DND-41 (cell line): Measurements from ENCODE around the gene UHMK1.

Experiments
- ATAC-seq: fragments of 200-7000 bp; cut with Tn5 transposase; 3 replicates; pipeline ENCODE4 v1.9.1; 2021; ENCODE audit warnings: low read depth; ENCODE audit not compliant: insufficient read depth
- DNase-seq: peaks from one replicate; pipeline ENCODE4 v3.0.0-alpha.2; 2020
- H2AFZ ChIP-seq: 2 replicates; pipeline ENCODE4 v1.6.0; 2012; ENCODE audit warnings: low read depth, low read length
- H3K27ac ChIP-seq: 2 replicates; pipeline ENCODE4 v1.5.1; 2012; ENCODE audit warnings: low read length, inconsistent platforms
- H3K27me3 ChIP-seq: fragments of 200-600 bp; sonication (generic); 2 replicates; pipeline ENCODE4 v1.6.0; 2012; ENCODE audit warnings: low read length, mild to moderate bottlenecking, inconsistent platforms; ENCODE audit not compliant: insufficient read depth, poor library complexity
- H3K36me3 ChIP-seq: 2 replicates; pipeline ENCODE4 v1.5.1; 2012; ENCODE audit warnings: low read length, inconsistent platforms; ENCODE audit not compliant: insufficient read depth
- H3K4me1 ChIP-seq: 2 replicates; pipeline ENCODE4 v1.5.1; 2012; ENCODE audit warnings: mild to moderate bottlenecking, low read length; ENCODE audit not compliant: insufficient read depth
- H3K4me2 ChIP-seq: 2 replicates; pipeline ENCODE4 v1.6.0; 2012; ENCODE audit warnings: mild to moderate bottlenecking, moderate library complexity, low read length, inconsistent platforms; ENCODE audit not compliant: insufficient read depth
- H3K4me3 ChIP-seq, 2 experiments: fragments of 200-600 bp in 1 of 2; shearing (Covaris generic) in 1 of 2; 2 replicates each; pipeline ENCODE4 v1.5.1; 2012 to 2016; ENCODE audit warnings: inconsistent platforms in 2 of 2, low read length in 2 of 2, mild to moderate bottlenecking in 2 of 2, low read depth in 1 of 2, moderate library complexity in 1 of 2
- H3K79me2 ChIP-seq: 2 replicates; pipeline ENCODE4 v1.6.0; 2012; ENCODE audit warnings: low read length, inconsistent platforms; ENCODE audit not compliant: insufficient read depth
- H3K9ac ChIP-seq: 2 replicates; pipeline ENCODE4 v1.6.0; 2012; ENCODE audit warnings: low read depth, mild to moderate bottlenecking, inconsistent platforms, low read length, moderate library complexity
- H3K9me3 ChIP-seq: 2 replicates; pipeline ENCODE4 v1.5.1; 2012; ENCODE audit warnings: low read length, moderate library complexity, mild to moderate bottlenecking, inconsistent platforms; ENCODE audit not compliant: insufficient read depth, severe bottlenecking
- H4K20me1 ChIP-seq: 2 replicates; pipeline ENCODE4 v1.6.0; 2012; ENCODE audit warnings: low read length; ENCODE audit not compliant: insufficient read depth
- CTCF ChIP-seq: IDR thresholded peaks from 2 replicates; pipeline ENCODE4 v1.5.1; 2012; ENCODE audit warnings: borderline replicate concordance, low read length, moderate library complexity, mild to moderate bottlenecking; ENCODE audit not compliant: poor library complexity, severe bottlenecking; ENCODE audit errors: extremely low read depth
- EZH2 ChIP-seq: IDR thresholded peaks from 3 replicates; pipeline ENCODE4 v1.6.1; 2012; ENCODE audit warnings: borderline replicate concordance, low read depth, mild to moderate bottlenecking, moderate library complexity, low read length, inconsistent platforms; ENCODE audit not compliant: severe bottlenecking

UHMK1 gene

GRCh38 chr1:162543228-162543627 is 45.6 kb downstream of the UHMK1 start:
- DNase-seq (no peak), ATAC-seq (no peak)
- Histone ChIP-seq H3K4me2 (no peak overlapping the region), H4K20me1 (no peaks in the 10 kb centered on the region), H3K36me3 (no peaks in the 10 kb centered on the region), H3K4me3 (no peak overlapping the region), H3K79me2 (no peaks in the 10 kb centered on the region), H3K4me1 (no peaks in the 10 kb centered on the region), H3K27ac (no peak overlapping the region), H3K9me3 (no peaks in the 10 kb centered on the region), H2AFZ (no peak overlapping the region), H3K9ac (no peak overlapping the region), H3K27me3 (no peaks in the 10 kb centered on the region)
- TF ChIP-seq CTCF (no peak), EZH2 (no peak)

- ATAC-seq: no peak
- Histone ChIP-seq H3K27me3 (no peaks in the 10 kb centered on the region), H3K4me3 (no peak overlapping the region), H4K20me1 (no peaks in the 10 kb centered on the region), H3K4me1 (no peaks in the 10 kb centered on the region), H3K36me3 (no peaks in the 10 kb centered on the region), H3K27ac (no peak overlapping the region), H3K79me2 (no peaks in the 10 kb centered on the region), H3K9ac (no peak overlapping the region), H3K4me2 (no peak overlapping the region), H2AFZ (no peak overlapping the region), H3K9me3 (no peaks in the 10 kb centered on the region)
- no peak for TF ChIP-seq EZH2
- TF ChIP-seq CTCF: no peak
- DNase-seq: no peak
Observed at GRCh38 chr1:162548170-162548569, 50.6 kb downstream of the UHMK1 start.

- TF ChIP-seq CTCF (no peak), EZH2 (no peak)
- Histone ChIP-seq H3K79me2 (no peaks in the 10 kb centered on the region), H2AFZ (no peak overlapping the region), H3K4me2 (no peak overlapping the region), H3K36me3 (no peaks in the 10 kb centered on the region), H3K9ac (no peak overlapping the region), H3K4me3 (no peak overlapping the region), H3K4me1 (no peaks in the 10 kb centered on the region), H3K27ac (no peak overlapping the region), H3K27me3 (no peaks in the 10 kb centered on the region), H4K20me1 (no peaks in the 10 kb centered on the region), H3K9me3 (no peaks in the 10 kb centered on the region)
- no peak for DNase-seq
- no peak for ATAC-seq
Observed at GRCh38 chr1:162549001-162549400, 51.4 kb downstream of the UHMK1 start.

GRCh38 chr1:162550925-162551324 is 53.3 kb downstream of the UHMK1 start:
- H3K9ac ChIP-seq: no peak overlapping the region
- no peak for DNase-seq
- H4K20me1 ChIP-seq: no peaks in the 10 kb centered on the region
- H3K27me3 ChIP-seq: no peaks in the 10 kb centered on the region
- H3K27ac ChIP-seq: no peak overlapping the region
- no peak overlapping the region for H3K4me2 ChIP-seq
- no peaks in the 10 kb centered on the region for H3K79me2 ChIP-seq
- no peak overlapping the region for H3K4me3 ChIP-seq
- H3K4me1 ChIP-seq: no peaks in the 10 kb centered on the region
- H2AFZ ChIP-seq: peak overlapping the region; percentile 9; the same call in 1 of the 2 replicates
- no peak for TF ChIP-seq CTCF
- no peak for TF ChIP-seq EZH2
- H3K9me3 ChIP-seq: no peaks in the 10 kb centered on the region
- ATAC-seq: no peak
- no peaks in the 10 kb centered on the region for H3K36me3 ChIP-seq
